B cell (primary cell): ENCODE data around the gene ADARB2. TPM values are rescaled to one million over a fixed set of nuclear protein-coding genes. Genes with fewer than 3 reads are reported as not detected.

Experiments
- ATAC-seq: fragments of 200-7000 bp; cut with Tn5 transposase; one replicate; pipeline ENCODE4 v1.10.0; 2021; ENCODE audit warnings: low read depth, mild to moderate bottlenecking, moderate number of reproducible peaks, moderate library complexity
- CTCF ChIA-PET: fragments of 350-600 bp; sonication (Branson Sonifier 250); formaldehyde crosslinking; loops from one replicate; lab custom pipeline; 2021; ENCODE audit warnings: antibody characterized with exemption, inconsistent platforms; lab: Charles Lee
- POLR2A ChIA-PET: fragments of 350-600 bp; sonication (Branson Sonifier 250); formaldehyde crosslinking; loops from one replicate; lab custom pipeline; 2021; ENCODE audit warnings: antibody characterized with exemption; lab: Charles Lee
- DNase-seq: peaks from one replicate; pipeline ENCODE4 v3.0.0; 2013
- H2AFZ ChIP-seq: 2 replicates; pipeline ENCODE4 v1.6.1; 2012; ENCODE audit warnings: mild to moderate bottlenecking, low read depth, low read length; ENCODE audit not compliant: insufficient read depth, poor library complexity, severe bottlenecking
- H3K27ac ChIP-seq, 2 donors: 1 replicate in 1 of 2; 2 replicates in 1 of 2; pipeline ENCODE4 v1.5.1; 2012 to 2013; ENCODE audit warnings: low read length in 2 of 2, mild to moderate bottlenecking in 2 of 2, moderate library complexity in 1 of 2
- H3K27me3 ChIP-seq, 4 experiments: fragments of 200-600 bp in 1 of 4; sonication (generic) in 1 of 4; replicated peaks in 1 of 4; 1 replicate in 2 of 4; 2 replicates in 2 of 4; pipeline versions ENCODE4 v1.6.1 to v1.7.0; 2013 to 2016; ENCODE audit warnings: low read length in 3 of 4, mild to moderate bottlenecking in 2 of 4, mixed read lengths in 1 of 4, moderate library complexity in 1 of 4; ENCODE audit not compliant: insufficient read depth in 4 of 4, control insufficient read depth in 3 of 4; ENCODE audit errors: control extremely low read depth in 1 of 4
- H3K36me3 ChIP-seq, 2 experiments: replicated peaks in 1 of 2; 1 replicate in 1 of 2; 2 replicates in 1 of 2; pipeline versions ENCODE4 v1.6.1 to v1.7.1; 2013; ENCODE audit warnings: low read length in 1 of 2; ENCODE audit not compliant: insufficient read depth in 2 of 2, control insufficient read depth in 1 of 2; ENCODE audit errors: control extremely low read depth in 1 of 2, extremely low read depth in 1 of 2
- H3K4me1 ChIP-seq, 2 donors: fragments of 200-600 bp in 1 of 2; sonication (generic) in 1 of 2; 1 replicate in 1 of 2; 2 replicates in 1 of 2; pipeline versions ENCODE4 v1.5.1 to v1.6.1; 2013 to 2017; ENCODE audit warnings: low read length in 2 of 2; ENCODE audit not compliant: control insufficient read depth in 2 of 2, insufficient read depth in 2 of 2
- H3K4me2 ChIP-seq: replicated peaks from 2 replicates; pipeline ENCODE3; 2012; ENCODE audit warnings: mild to moderate bottlenecking, low read depth, low read length; ENCODE audit not compliant: poor library complexity, severe bottlenecking
- H3K4me3 ChIP-seq, 5 experiments: fragments of 200-600 bp in 1 of 5; sonication (generic) in 1 of 5; 1 replicate in 3 of 5; 2 replicates in 2 of 5; pipeline versions ENCODE4 v1.5.1 to v1.7.0; 2011 to 2016; ENCODE audit warnings: low read length in 4 of 5, mild to moderate bottlenecking in 4 of 5, low read depth in 2 of 5, control low read depth in 1 of 5, moderate library complexity in 1 of 5; ENCODE audit not compliant: insufficient read depth in 1 of 5; ENCODE audit errors: control extremely low read depth in 1 of 5, extremely low read depth in 1 of 5
- H3K79me2 ChIP-seq: fragments of 200-600 bp; sonication (generic); one replicate; pipeline ENCODE4 v1.6.0; 2016; ENCODE audit warnings: low read length; ENCODE audit not compliant: control insufficient read depth, insufficient read depth
- H3K9ac ChIP-seq: fragments of 200-600 bp; sonication (generic); 2 replicates; pipeline ENCODE4 v1.6.1; 2017; ENCODE audit warnings: mild to moderate bottlenecking, low read length, moderate library complexity
- H3K9me3 ChIP-seq, 3 donors: one replicate each; pipeline versions ENCODE4 v1.6.1 to v1.7.1; 2013; ENCODE audit warnings: low read length in 2 of 3; ENCODE audit not compliant: control insufficient read depth in 2 of 3, insufficient read depth in 1 of 3; ENCODE audit errors: control extremely low read depth in 1 of 3
- H4K20me1 ChIP-seq: 2 replicates; pipeline ENCODE4 v1.6.0; 2012; ENCODE audit warnings: mild to moderate bottlenecking, low read length; ENCODE audit not compliant: insufficient read depth, control insufficient read depth, poor library complexity, severe bottlenecking
- H3K27ac Mint-ChIP-seq: one replicate; pipeline ENCODE4 v1.8.0; 2021; ENCODE audit warnings: mixed read lengths
- H3K27me3 Mint-ChIP-seq: one replicate; pipeline ENCODE4 v1.8.0; 2021; ENCODE audit warnings: mixed read lengths
- H3K4me1 Mint-ChIP-seq: one replicate; pipeline ENCODE4 v1.8.0; 2021; ENCODE audit warnings: mixed read lengths
- H3K4me3 Mint-ChIP-seq: one replicate; pipeline ENCODE4 v1.8.0; 2021; ENCODE audit warnings: mixed read lengths
- H3K9me3 Mint-ChIP-seq: one replicate; pipeline ENCODE4 v1.8.0; 2022; ENCODE audit warnings: mixed read lengths; ENCODE audit not compliant: insufficient read depth
- EZH2 ChIP-seq: IDR thresholded peaks from 2 replicates; pipeline ENCODE4 v1.6.1; 2012; ENCODE audit warnings: borderline replicate concordance, low read depth, mild to moderate bottlenecking, moderate library complexity, low read length; ENCODE audit not compliant: insufficient read depth, poor library complexity, severe bottlenecking
- WGBS: methylation state at CpG from one replicate; pipeline ENCODE4 v1.1.5; 2013; ENCODE audit warnings: missing lambda C conversion rate; ENCODE audit not compliant: insufficient coverage; 5-methylcytosine and 5-hydroxymethylcytosine counted together
- intact Hi-C: fragments of 100-400 bp; cut with micrococcal nuclease; formaldehyde crosslinking; loops from one replicate; pipeline ENCODE4 v1.10.0; 2022
- polyA plus RNA-seq: library from polyadenylated mRNA; depleted of rRNA; stranded (reverse); fragments of >200 nt; gene quantifications from 2 replicates; pipeline ENCODE4 v1.2.3, GENCODE V29; 2012
- total RNA-seq, 2 donors: library from RNA; stranded (reverse); fragments of 120-200 nt in 1 of 2; gene quantifications; 1 replicate in 1 of 2; 2 replicates in 1 of 2; pipeline versions ENCODE4 v1.2.3 to v1.2.4, GENCODE V29; 2013 to 2022
- TF ChIP-seq, protein P1 (sequence below): fragments of 200-600 bp; IDR thresholded peaks from one replicate; pipeline ENCODE4 v1.8.0; 2022; ENCODE audit warnings: antibody characterized with exemption, mild to moderate bottlenecking

ADARB2 gene
- total and polyA plus RNA-seq, 2 donors (not counting 1 experiment from before 2014, with no cell fraction given) = 0.13 to 0.96 TPM

DNA sequence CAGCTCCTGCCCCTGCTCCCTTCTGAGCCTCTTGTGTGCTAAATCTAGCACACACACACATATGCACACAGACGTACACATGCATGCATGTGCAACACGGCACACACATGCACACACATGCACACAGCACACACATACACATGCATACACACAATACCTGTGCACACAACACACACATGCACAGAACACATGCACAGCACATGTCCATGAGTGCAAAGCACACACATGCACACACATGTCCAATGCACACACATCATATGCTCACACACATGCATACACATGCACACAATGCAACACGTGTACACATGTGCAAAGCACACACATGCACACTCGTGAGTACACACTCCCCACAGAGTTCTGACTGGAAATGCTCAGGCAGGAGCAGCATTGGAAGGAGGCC is 566.1 kb downstream of the ADARB2 start:
- intact Hi-C loops = no loop called here
- Histone ChIP-seq H3K9ac (no peak overlapping the region), H3K79me2 (no peaks in the 10 kb centered on the region), H3K36me3 (no peaks in the 10 kb centered on the region), H3K9me3 (peaks cover 0 to 3% (median 0%) of the 10 kb centered on the region in 3 donors), H3K4me3 (no peak overlapping the region), H3K27me3 (no peaks in the 10 kb centered on the region), H2AFZ (no peak overlapping the region), H4K20me1 (no peaks in the 10 kb centered on the region), H3K4me2 (no peak overlapping the region), H3K27ac (no peak overlapping the region), H3K4me1 (no peaks in the 10 kb centered on the region)
- H3K27ac Mint-ChIP-seq = no peak overlapping the region
- ChIA-PET POLR2A (no interaction called here), CTCF (no interaction called here)
- no peak overlapping the region for H3K4me3 Mint-ChIP-seq
- DNase-seq = no peak
- H3K9me3 Mint-ChIP-seq = no peaks in the 10 kb centered on the region
- no peaks in the 10 kb centered on the region for H3K4me1 Mint-ChIP-seq
- WGBS = 92% methylated on average over 4 of the region's 4 CpGs
- peaks cover 8% of the 10 kb centered on the region for H3K27me3 Mint-ChIP-seq
- no peak for ATAC-seq
- TF ChIP-seq, protein P1, sequence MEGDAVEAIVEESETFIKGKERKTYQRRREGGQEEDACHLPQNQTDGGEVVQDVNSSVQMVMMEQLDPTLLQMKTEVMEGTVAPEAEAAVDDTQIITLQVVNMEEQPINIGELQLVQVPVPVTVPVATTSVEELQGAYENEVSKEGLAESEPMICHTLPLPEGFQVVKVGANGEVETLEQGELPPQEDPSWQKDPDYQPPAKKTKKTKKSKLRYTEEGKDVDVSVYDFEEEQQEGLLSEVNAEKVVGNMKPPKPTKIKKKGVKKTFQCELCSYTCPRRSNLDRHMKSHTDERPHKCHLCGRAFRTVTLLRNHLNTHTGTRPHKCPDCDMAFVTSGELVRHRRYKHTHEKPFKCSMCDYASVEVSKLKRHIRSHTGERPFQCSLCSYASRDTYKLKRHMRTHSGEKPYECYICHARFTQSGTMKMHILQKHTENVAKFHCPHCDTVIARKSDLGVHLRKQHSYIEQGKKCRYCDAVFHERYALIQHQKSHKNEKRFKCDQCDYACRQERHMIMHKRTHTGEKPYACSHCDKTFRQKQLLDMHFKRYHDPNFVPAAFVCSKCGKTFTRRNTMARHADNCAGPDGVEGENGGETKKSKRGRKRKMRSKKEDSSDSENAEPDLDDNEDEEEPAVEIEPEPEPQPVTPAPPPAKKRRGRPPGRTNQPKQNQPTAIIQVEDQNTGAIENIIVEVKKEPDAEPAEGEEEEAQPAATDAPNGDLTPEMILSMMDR = no peak
- no peak for TF ChIP-seq EZH2

GRCh38 chr10:1170867-1171180 is 566.5 kb downstream of the ADARB2 start:
- intact Hi-C loops = no loop called here
- DNase-seq = no peak
- peaks cover 0 to 3% (median 0%) of the 10 kb centered on the region in 3 donors for H3K9me3 ChIP-seq
- TF ChIP-seq, protein P1 = no peak
- no peak for TF ChIP-seq EZH2
- ChIA-PET CTCF (no interaction called here), POLR2A (no interaction called here)
- no peak overlapping the region for H3K9ac ChIP-seq
- H3K27me3 Mint-ChIP-seq = peaks cover 8% of the 10 kb centered on the region
- H3K27ac Mint-ChIP-seq = no peak overlapping the region
- H3K27me3 ChIP-seq = no peaks in the 10 kb centered on the region
- H4K20me1 ChIP-seq = no peaks in the 10 kb centered on the region
- no peaks in the 10 kb centered on the region for H3K4me1 ChIP-seq
- H3K27ac ChIP-seq = no peak overlapping the region
- no peak for ATAC-seq
- no peak overlapping the region for H3K4me2 ChIP-seq
- no peak overlapping the region for H3K4me3 ChIP-seq
- H3K36me3 ChIP-seq = no peaks in the 10 kb centered on the region
- H3K9me3 Mint-ChIP-seq = no peaks in the 10 kb centered on the region
- 93% methylated on average over 13 of the region's 13 CpGs for WGBS
- H3K79me2 ChIP-seq = no peaks in the 10 kb centered on the region
- no peak overlapping the region for H2AFZ ChIP-seq
- H3K4me3 Mint-ChIP-seq = no peak overlapping the region
- no peaks in the 10 kb centered on the region for H3K4me1 Mint-ChIP-seq
